Measurements from ENCODE around the gene ADGRV1.
"Not testable (repeated sequence)": the region's sequence is repeated elsewhere in the genome, so short reads cannot be mapped to it uniquely, and the experiment has no call there.

GRCh38 chr5:90686363-90686762 is 127.8 kb downstream of the ADGRV1 start:
- TF ChIP-seq, protein P1, sequence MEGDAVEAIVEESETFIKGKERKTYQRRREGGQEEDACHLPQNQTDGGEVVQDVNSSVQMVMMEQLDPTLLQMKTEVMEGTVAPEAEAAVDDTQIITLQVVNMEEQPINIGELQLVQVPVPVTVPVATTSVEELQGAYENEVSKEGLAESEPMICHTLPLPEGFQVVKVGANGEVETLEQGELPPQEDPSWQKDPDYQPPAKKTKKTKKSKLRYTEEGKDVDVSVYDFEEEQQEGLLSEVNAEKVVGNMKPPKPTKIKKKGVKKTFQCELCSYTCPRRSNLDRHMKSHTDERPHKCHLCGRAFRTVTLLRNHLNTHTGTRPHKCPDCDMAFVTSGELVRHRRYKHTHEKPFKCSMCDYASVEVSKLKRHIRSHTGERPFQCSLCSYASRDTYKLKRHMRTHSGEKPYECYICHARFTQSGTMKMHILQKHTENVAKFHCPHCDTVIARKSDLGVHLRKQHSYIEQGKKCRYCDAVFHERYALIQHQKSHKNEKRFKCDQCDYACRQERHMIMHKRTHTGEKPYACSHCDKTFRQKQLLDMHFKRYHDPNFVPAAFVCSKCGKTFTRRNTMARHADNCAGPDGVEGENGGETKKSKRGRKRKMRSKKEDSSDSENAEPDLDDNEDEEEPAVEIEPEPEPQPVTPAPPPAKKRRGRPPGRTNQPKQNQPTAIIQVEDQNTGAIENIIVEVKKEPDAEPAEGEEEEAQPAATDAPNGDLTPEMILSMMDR (IDR thresholded peaks at IDR 0.05; ENCODE audit: insufficient read depth, low read length): not testable (repeated sequence)
- TF ChIP-seq REST (IDR thresholded peaks at IDR 0.05; ENCODE audit: insufficient replicate concordance, low read depth); POLR2AphosphoS5 (IDR thresholded peaks at IDR 0.05; ENCODE audit: low read depth); SPI1 (IDR thresholded peaks at IDR 0.05; ENCODE audit: borderline replicate concordance, low read depth): not testable (repeated sequence)

Data from HL-60 (cell line).